Heart left ventricle (tissue), 13 donors: Measurements from ENCODE around the gene GCNT2.

Experiments
- CTCF ChIP-seq, 12 donors: fragments of 200-600 bp; sonication (generic) in 4 of 12; IDR thresholded peaks; one replicate each; pipeline versions ENCODE4 v1.5.0 to v1.8.0; 2018 to 2022; ENCODE audit warnings: antibody characterized with exemption in 12 of 12, mild to moderate bottlenecking in 5 of 12
- POLR2A ChIP-seq, 2 donors: fragments of 450-650 bp; IDR thresholded peaks; one replicate each; pipeline ENCODE4 v1.6.1; 2017; ENCODE audit warnings: antibody characterized with exemption in 2 of 2, mild to moderate bottlenecking in 2 of 2, moderate library complexity in 2 of 2
- donor health status: ischemic (EF 13 %, LVEDD 7.1; RV severe dilation, severe dysfunction).
- donor health status: DM: no; HTN: yes; CAD: no.
- donor health status: DM: no; HTN: no; CAD: no.
- donor health status: ischemic (EF 25% LVEDD 6.9; RV normal size, moderate dysfunction).
- donor health status: ischemic (EF 25% LVEDD 5.7; RV mildly dilated, moderate dysfunction).
- donor health status: ischemic (EF 35%, LVEDD 5.7; RV mildly dilated, moderate dysfunction).
- donor health status: nonischemic (EF 11% LVEDD 7.7; RV severe dilation, severe dysfunction).
- donor health status: DM: yes; HTN: yes; CAD: no.
- donor health status: PGD.
- donor health status: ischemic (EF 29% LVEDD 5.4; RV normal size, mild dysfunction).
- donor health status: nonischemic (EF 23%, LVEDD 6.1; RV moderate dilation, normal function).

GRCh38 chr6:10618409-10618808 lies 97.3 kb downstream of the GCNT2 start:
- TF ChIP-seq CTCF (IDR thresholded peaks at IDR 0.05) (no peak), POLR2A (IDR thresholded peaks at IDR 0.05) (no peak)
